ENCODE results near the gene LRMDA. TPM values are rescaled to one million over a fixed set of nuclear protein-coding genes. Genes with fewer than 3 reads are reported as not detected.

LRMDA gene
- total RNA-seq, 1 donor from 2014 or later: 0.96 TPM

GRCh38 chr10:76356557-76356956, 925.1 kb downstream of the LRMDA start:
- Histone ChIP-seq H3K27me3 (no peaks in the 10 kb centered on the region), H3K4me1 (no peaks in the 10 kb centered on the region), H3K4me3 (no peak overlapping the region), H3K27ac (no peak overlapping the region), H3K36me3 (no peaks in the 10 kb centered on the region), H3K9me3 (no peaks in the 10 kb centered on the region)
- TF ChIP-seq CTCF (IDR thresholded peaks at IDR 0.05): no peak
- no peak for DNase-seq (ENCODE audit: low spot score in 2 of 2)
- intact Hi-C loops (cut with DNase I): no loop called here

GRCh38 chr10:76357726-76358415, 926.4 kb downstream of the LRMDA start:
- Histone ChIP-seq H3K4me1 (no peaks in the 10 kb centered on the region), H3K27me3 (no peaks in the 10 kb centered on the region), H3K9me3 (no peaks in the 10 kb centered on the region), H3K36me3 (no peaks in the 10 kb centered on the region), H3K4me3 (no peak overlapping the region), H3K27ac (no peak overlapping the region)
- intact Hi-C loops (cut with DNase I): no loop called here
- no peak for DNase-seq (ENCODE audit: low spot score in 2 of 2)
- TF ChIP-seq CTCF (IDR thresholded peaks at IDR 0.05): no peak

- intact Hi-C loops (cut with DNase I): no loop called here
- no peaks in the 10 kb centered on the region for H3K9me3 ChIP-seq
- no peak overlapping the region for H3K4me3 ChIP-seq
- no peaks in the 10 kb centered on the region for H3K36me3 ChIP-seq
- no peaks in the 10 kb centered on the region for H3K4me1 ChIP-seq
- H3K27ac ChIP-seq: no peak overlapping the region
- H3K27me3 ChIP-seq: no peaks in the 10 kb centered on the region
- no peak for DNase-seq (ENCODE audit: low spot score in 2 of 2)
- no peak for TF ChIP-seq CTCF (IDR thresholded peaks at IDR 0.05)
These were observed 927.4 kb downstream of the LRMDA start for GRCh38 chr10:76358743-76359395.

GRCh38 chr10:76375761-76376160, 944.3 kb downstream of the LRMDA start:
- no peaks in the 10 kb centered on the region for H3K36me3 ChIP-seq
- H3K27ac ChIP-seq: no peak overlapping the region
- H3K27me3 ChIP-seq: no peaks in the 10 kb centered on the region
- no peaks in the 10 kb centered on the region for H3K4me1 ChIP-seq
- intact Hi-C loops (cut with DNase I): no loop called here
- peaks cover 0 to 5% of the 10 kb centered on the region in 2 donors for H3K9me3 ChIP-seq
- DNase-seq (ENCODE audit: low spot score in 2 of 2): no peak
- no peak for TF ChIP-seq CTCF (IDR thresholded peaks at IDR 0.05)
- no peak overlapping the region for H3K4me3 ChIP-seq

GRCh38 chr10:76382381-76382851, 951.0 kb downstream of the LRMDA start:
- Histone ChIP-seq H3K27ac (no peak overlapping the region), H3K4me3 (no peak overlapping the region), H3K27me3 (no peaks in the 10 kb centered on the region), H3K9me3 (no peaks in the 10 kb centered on the region), H3K36me3 (no peaks in the 10 kb centered on the region), H3K4me1 (no peaks in the 10 kb centered on the region)
- intact Hi-C loops (cut with DNase I): no loop called here
- no peak for DNase-seq (ENCODE audit: low spot score in 2 of 2)
- TF ChIP-seq CTCF (IDR thresholded peaks at IDR 0.05): no peak

All from ascending aorta (tissue), 2 donors.